Measurements from ENCODE around the gene PPP1R15B. TPM values are rescaled to one million over a fixed set of nuclear protein-coding genes. Genes with fewer than 3 reads are reported as not detected.

Gene PPP1R15B
- polyA plus RNA-seq, 1 donor (not counting 4 experiments of a cell fraction or from before 2014, with no cell fraction given): 19.1 TPM

- Histone ChIP-seq H3K36me3 (ENCODE audit: control insufficient read depth in 2 of 2, extremely low read depth in 1 of 2, insufficient read depth in 2 of 2, low read length in 2 of 2) (peaks cover 3 to 5% of the 10 kb centered on the region in 2 experiments), H3K4me2 (ENCODE audit: control insufficient read depth, extremely low read depth, insufficient read depth, low read depth, low read length) (no peak overlapping the region), H3K9me1 (ENCODE audit: control insufficient read depth, extremely low read depth, insufficient read depth, low read length) (no peaks in the 10 kb centered on the region), H3K9me3 (ENCODE audit: control insufficient read depth, low read depth, low read length) (no peaks in the 10 kb centered on the region), H3K4me1 (ENCODE audit: control insufficient read depth, extremely low read depth, insufficient read depth, low read length) (peaks cover 20% of the 10 kb centered on the region), H4K20me1 (ENCODE audit: control insufficient read depth, extremely low read depth, insufficient read depth, low read length) (no peaks in the 10 kb centered on the region), H2AFZ (ENCODE audit: control insufficient read depth, low read length) (no peak overlapping the region), H3K27me3 (ENCODE audit: control insufficient read depth, extremely low read depth, insufficient read depth, low read length) (no peaks in the 10 kb centered on the region), H3K79me2 (ENCODE audit: control insufficient read depth, insufficient read depth, low read length) (no peaks in the 10 kb centered on the region), H3K9ac (ENCODE audit: control insufficient read depth, extremely low read depth, insufficient read depth, low read length) (no peak overlapping the region), H3K4me3 (ENCODE audit: control insufficient read depth in 2 of 3, extremely low read depth in 1 of 3, insufficient read depth in 2 of 3, low read depth in 1 of 3, low read length in 3 of 3) (no peak overlapping the region), H3K27ac (ENCODE audit: control insufficient read depth, insufficient read depth, low read length) (no peak overlapping the region)
- no peak for DNase-seq (ENCODE audit: low read depth, low spot score)
- dilution Hi-C loops (cut with MboI; ENCODE audit: extremely low pct_ligation_motif_present, low sequenced_read_pairs): no loop called here
- TF ChIP-seq CTCF (optimal IDR thresholded peaks at IDR 0.05 in 1 of 3, IDR thresholded peaks at IDR 0.05 in 1 of 3, conservative IDR thresholded peaks at IDR 0.05 in 1 of 3; ENCODE audit: extremely low read depth in 1 of 3, insufficient read depth in 2 of 3, low read length in 3 of 3) (no peak), EZH2 (IDR thresholded peaks at IDR 0.05; ENCODE audit: low read length) (no peak)
- no peak for FAIRE-seq
Observed at GRCh38 chr1:204453141-204453772, 41.6 kb upstream of the PPP1R15B start.

- Histone ChIP-seq H3K9me1 (ENCODE audit: control insufficient read depth, extremely low read depth, insufficient read depth, low read length) (no peaks in the 10 kb centered on the region), H3K27me3 (ENCODE audit: control insufficient read depth, extremely low read depth, insufficient read depth, low read length) (no peaks in the 10 kb centered on the region), H2AFZ (ENCODE audit: control insufficient read depth, low read length) (no peak overlapping the region), H3K4me2 (ENCODE audit: control insufficient read depth, extremely low read depth, insufficient read depth, low read depth, low read length) (no peak overlapping the region), H3K9ac (ENCODE audit: control insufficient read depth, extremely low read depth, insufficient read depth, low read length) (no peak overlapping the region), H3K79me2 (ENCODE audit: control insufficient read depth, insufficient read depth, low read length) (no peaks in the 10 kb centered on the region), H4K20me1 (ENCODE audit: control insufficient read depth, extremely low read depth, insufficient read depth, low read length) (no peaks in the 10 kb centered on the region), H3K4me3 (ENCODE audit: control insufficient read depth in 2 of 3, extremely low read depth in 1 of 3, insufficient read depth in 2 of 3, low read depth in 1 of 3, low read length in 3 of 3) (no peak overlapping the region), H3K4me1 (ENCODE audit: control insufficient read depth, extremely low read depth, insufficient read depth, low read length) (peaks cover 20% of the 10 kb centered on the region), H3K27ac (ENCODE audit: control insufficient read depth, insufficient read depth, low read length) (no peak overlapping the region), H3K9me3 (ENCODE audit: control insufficient read depth, low read depth, low read length) (no peaks in the 10 kb centered on the region), H3K36me3 (ENCODE audit: control insufficient read depth in 2 of 2, extremely low read depth in 1 of 2, insufficient read depth in 2 of 2, low read length in 2 of 2) (peaks cover 1 to 5% of the 10 kb centered on the region in 2 experiments)
- DNase-seq (ENCODE audit: low read depth, low spot score) (no peak), FAIRE-seq (no peak)
- TF ChIP-seq CTCF (optimal IDR thresholded peaks at IDR 0.05 in 1 of 3, IDR thresholded peaks at IDR 0.05 in 1 of 3, conservative IDR thresholded peaks at IDR 0.05 in 1 of 3; ENCODE audit: extremely low read depth in 1 of 3, insufficient read depth in 2 of 3, low read length in 3 of 3) (no peak), EZH2 (IDR thresholded peaks at IDR 0.05; ENCODE audit: low read length) (no peak)
- dilution Hi-C loops (cut with MboI; ENCODE audit: extremely low pct_ligation_motif_present, low sequenced_read_pairs): no loop called here
Observed at GRCh38 chr1:204451352-204452124, 39.9 kb upstream of the PPP1R15B start.
